Measurements from ENCODE around the gene MAN1C1. TPM values are rescaled to one million over a fixed set of nuclear protein-coding genes. Genes with fewer than 3 reads are reported as not detected.
A peak's percentile ranks its signal among the peaks of the same experiment; 100 is the strongest.

MAN1C1 gene
- total RNA-seq, 1 experiment from 2014 or later = 0.11 TPM

GRCh38 chr1:25780318-25781129, 163.9 kb downstream of the MAN1C1 start:
- H3K4me3 ChIP-seq (ENCODE audit: low read length) = no peak overlapping the region
- no peaks in the 10 kb centered on the region for H4K20me1 ChIP-seq (ENCODE audit: low read length)
- no peak overlapping the region for H3K9ac ChIP-seq (ENCODE audit: low read length)
- TF ChIP-seq, protein P1, sequence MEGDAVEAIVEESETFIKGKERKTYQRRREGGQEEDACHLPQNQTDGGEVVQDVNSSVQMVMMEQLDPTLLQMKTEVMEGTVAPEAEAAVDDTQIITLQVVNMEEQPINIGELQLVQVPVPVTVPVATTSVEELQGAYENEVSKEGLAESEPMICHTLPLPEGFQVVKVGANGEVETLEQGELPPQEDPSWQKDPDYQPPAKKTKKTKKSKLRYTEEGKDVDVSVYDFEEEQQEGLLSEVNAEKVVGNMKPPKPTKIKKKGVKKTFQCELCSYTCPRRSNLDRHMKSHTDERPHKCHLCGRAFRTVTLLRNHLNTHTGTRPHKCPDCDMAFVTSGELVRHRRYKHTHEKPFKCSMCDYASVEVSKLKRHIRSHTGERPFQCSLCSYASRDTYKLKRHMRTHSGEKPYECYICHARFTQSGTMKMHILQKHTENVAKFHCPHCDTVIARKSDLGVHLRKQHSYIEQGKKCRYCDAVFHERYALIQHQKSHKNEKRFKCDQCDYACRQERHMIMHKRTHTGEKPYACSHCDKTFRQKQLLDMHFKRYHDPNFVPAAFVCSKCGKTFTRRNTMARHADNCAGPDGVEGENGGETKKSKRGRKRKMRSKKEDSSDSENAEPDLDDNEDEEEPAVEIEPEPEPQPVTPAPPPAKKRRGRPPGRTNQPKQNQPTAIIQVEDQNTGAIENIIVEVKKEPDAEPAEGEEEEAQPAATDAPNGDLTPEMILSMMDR (conservative IDR thresholded peaks at IDR 0.05; ENCODE audit: low read depth, low read length) = no peak
- TF ChIP-seq EZH2phosphoT487 (IDR thresholded peaks at IDR 0.05; ENCODE audit: borderline replicate concordance, low read length) (no peak), EZH2 (IDR thresholded peaks at IDR 0.05; ENCODE audit: low read length, unreplicated experiment) (no peak)
- intact Hi-C loops (cut with micrococcal nuclease) = no loop called here
- ATAC-seq = peak; percentile 72
- CTCF ChIA-PET = interaction anchor here (1.1 kb wide), 1 partner anchor 172 kb away, joined by 3 read pairs; no protein-coding TSS in a partner anchor
- H3K36me3 ChIP-seq (ENCODE audit: low read depth, low read length) = no peaks in the 10 kb centered on the region
- H3F3A ChIP-seq (ENCODE audit: low read length, unreplicated experiment) = no peaks in the 10 kb centered on the region
- no peaks in the 10 kb centered on the region for H3K79me2 ChIP-seq (ENCODE audit: low read length)
- H2AFZ ChIP-seq (ENCODE audit: low read length) = no peak overlapping the region
- no peak overlapping the region for H3K4me2 ChIP-seq (ENCODE audit: low read length)
- no peaks in the 10 kb centered on the region for H3K9me3 ChIP-seq (ENCODE audit: low read length)
- POLR2A ChIA-PET (ENCODE audit: unreplicated experiment) = no interaction called here
- no peaks in the 10 kb centered on the region for H3K27me3 ChIP-seq (ENCODE audit: low read length)
- no peaks in the 10 kb centered on the region for H3K9me2 ChIP-seq (replicated peaks; ENCODE audit: low read length)
- DNase-seq = peak; percentile 48
- no peak overlapping the region for H3K27ac ChIP-seq (ENCODE audit: low read length)
- BruUV-seq (replicated peaks) = no TSS peak
- H3K4me1 ChIP-seq (ENCODE audit: insufficient read depth, low read length) = peaks cover 6% of the 10 kb centered on the region; the same call in 1 of the 2 replicates

GRCh38 chr1:25781130-25781433, 164.5 kb downstream of the MAN1C1 start:
- CTCF ChIA-PET = interaction anchor here (1.1 kb wide), 1 partner anchor 172 kb away, joined by 3 read pairs; no protein-coding TSS in a partner anchor
- no peak for ATAC-seq
- Histone ChIP-seq H3K9me3 (ENCODE audit: low read length) (no peaks in the 10 kb centered on the region), H3K4me2 (ENCODE audit: low read length) (no peak overlapping the region), H3K4me3 (ENCODE audit: low read length) (no peak overlapping the region), H3K27ac (ENCODE audit: low read length) (no peak overlapping the region), H3K4me1 (ENCODE audit: insufficient read depth, low read length) (peaks cover 6% of the 10 kb centered on the region; the same call in 1 of the 2 replicates), H3K36me3 (ENCODE audit: low read depth, low read length) (no peaks in the 10 kb centered on the region), H3K79me2 (ENCODE audit: low read length) (no peaks in the 10 kb centered on the region), H3K9me2 (replicated peaks; ENCODE audit: low read length) (no peaks in the 10 kb centered on the region), H2AFZ (ENCODE audit: low read length) (no peak overlapping the region), H3K27me3 (ENCODE audit: low read length) (no peaks in the 10 kb centered on the region), H3F3A (ENCODE audit: low read length, unreplicated experiment) (no peaks in the 10 kb centered on the region), H4K20me1 (ENCODE audit: low read length) (no peaks in the 10 kb centered on the region), H3K9ac (ENCODE audit: low read length) (no peak overlapping the region)
- BruUV-seq (replicated peaks) = no TSS peak
- intact Hi-C loops (cut with micrococcal nuclease) = no loop called here
- TF ChIP-seq EZH2 (IDR thresholded peaks at IDR 0.05; ENCODE audit: low read length, unreplicated experiment) (no peak), EZH2phosphoT487 (IDR thresholded peaks at IDR 0.05; ENCODE audit: borderline replicate concordance, low read length) (no peak)
- TF ChIP-seq, protein P1 (conservative IDR thresholded peaks at IDR 0.05; ENCODE audit: low read depth, low read length) = no peak
- POLR2A ChIA-PET (ENCODE audit: unreplicated experiment) = no interaction called here
- DNase-seq = no peak

- no peaks in the 10 kb centered on the region for H4K20me1 ChIP-seq (ENCODE audit: low read length)
- H3K36me3 ChIP-seq (ENCODE audit: low read depth, low read length) = no peaks in the 10 kb centered on the region
- H3K4me3 ChIP-seq (ENCODE audit: low read length) = no peak overlapping the region
- TF ChIP-seq EZH2 (IDR thresholded peaks at IDR 0.05; ENCODE audit: low read length, unreplicated experiment) = no peak
- TF ChIP-seq, protein P1 (conservative IDR thresholded peaks at IDR 0.05; ENCODE audit: low read depth, low read length) = no peak
- no peak for TF ChIP-seq EZH2phosphoT487 (IDR thresholded peaks at IDR 0.05; ENCODE audit: borderline replicate concordance, low read length)
- ChIA-PET CTCF (no interaction called here), POLR2A (ENCODE audit: unreplicated experiment) (no interaction called here)
- DNase-seq (no peak), ATAC-seq (no peak)
- BruUV-seq (replicated peaks) = no TSS peak
- no peaks in the 10 kb centered on the region for H3K27me3 ChIP-seq (ENCODE audit: low read length)
- intact Hi-C loops (cut with micrococcal nuclease) = no loop called here
- no peaks in the 10 kb centered on the region for H3K79me2 ChIP-seq (ENCODE audit: low read length)
- H3K9me2 ChIP-seq (replicated peaks; ENCODE audit: low read length) = no peaks in the 10 kb centered on the region
- no peaks in the 10 kb centered on the region for H3F3A ChIP-seq (ENCODE audit: low read length, unreplicated experiment)
- H3K27ac ChIP-seq (ENCODE audit: low read length) = no peak overlapping the region
- no peak overlapping the region for H3K9ac ChIP-seq (ENCODE audit: low read length)
- H3K9me3 ChIP-seq (ENCODE audit: low read length) = no peaks in the 10 kb centered on the region
- no peak overlapping the region for H3K4me2 ChIP-seq (ENCODE audit: low read length)
- no peak overlapping the region for H2AFZ ChIP-seq (ENCODE audit: low read length)
- H3K4me1 ChIP-seq (ENCODE audit: insufficient read depth, low read length) = peaks cover 17% of the 10 kb centered on the region; the same call in 1 of the 2 replicates
Observed at GRCh38 chr1:25782608-25783201, 166.1 kb downstream of the MAN1C1 start.
